H1 (cell line): ENCODE measurements around the gene TRA2A. TPM values are rescaled to one million over a fixed set of nuclear protein-coding genes. Genes with fewer than 3 reads are reported as not detected.

Source experiments
- BACH1 ChIP-seq: IDR thresholded peaks from 2 replicates; pipeline ENCODE4 v1.6.1; 2012; ENCODE audit warnings: low read length, improper control_type of control experiment
- CEBPB ChIP-seq: IDR thresholded peaks from 2 replicates; pipeline ENCODE4 v1.6.1; 2012; ENCODE audit warnings: low read depth, low read length
- CHD1 ChIP-seq: IDR thresholded peaks from 2 replicates; pipeline ENCODE4 v1.6.1; 2012; ENCODE audit warnings: low read depth, low read length, improper control_type of control experiment
- CHD2 ChIP-seq: IDR thresholded peaks from 2 replicates; pipeline ENCODE4 v1.6.1; 2012; ENCODE audit warnings: low read length, improper control_type of control experiment
- EGR1 ChIP-seq: IDR thresholded peaks from 2 replicates; pipeline ENCODE4 v1.6.1; 2011; ENCODE audit warnings: low read depth, low read length, borderline replicate concordance
- EP300 ChIP-seq, 2 experiments: IDR thresholded peaks; 1 replicate in 1 of 2; 2 replicates in 1 of 2; pipeline ENCODE4 v1.6.1; 2011 to 2012; ENCODE audit warnings: low read depth in 2 of 2, low read length in 2 of 2, mild to moderate bottlenecking in 2 of 2, borderline replicate concordance in 1 of 2, inconsistent platforms in 1 of 2, moderate library complexity in 1 of 2
- KDM4A ChIP-seq: IDR thresholded peaks from one replicate; pipeline ENCODE4 v1.7.1; 2012; ENCODE audit warnings: low read depth, mild to moderate bottlenecking, moderate library complexity, low read length, inconsistent platforms; ENCODE audit not compliant: severe bottlenecking
- RAD21 ChIP-seq, 2 experiments: IDR thresholded peaks in 1 of 2; conservative IDR thresholded peaks in 1 of 2; 2 replicates each; pipeline ENCODE4 v1.6.1; 2011; ENCODE audit warnings: low read depth in 2 of 2, low read length in 2 of 2, improper control_type of control experiment in 1 of 2, inconsistent platforms in 1 of 2, mild to moderate bottlenecking in 1 of 2, moderate library complexity in 1 of 2
- RNF2 ChIP-seq: fragments of 200-900, 300-1000 bp; sonication (generic); IDR thresholded peaks from 2 replicates; pipeline ENCODE4 v1.7.1; 2016; ENCODE audit warnings: borderline replicate concordance, low read depth, mild to moderate bottlenecking, antibody characterized with exemption, low read length; ENCODE audit not compliant: poor library complexity, severe bottlenecking; ENCODE audit errors: missing control alignments
- SIRT6 ChIP-seq: IDR thresholded peaks from one replicate; pipeline ENCODE4 v1.7.1; 2012; ENCODE audit warnings: low read length, inconsistent platforms
- SIX5 ChIP-seq: IDR thresholded peaks from 2 replicates; pipeline ENCODE4 v1.6.1; 2011; ENCODE audit warnings: mild to moderate bottlenecking, low read depth, low read length
- SP2 ChIP-seq: IDR thresholded peaks from 2 replicates; pipeline ENCODE4 v1.6.1; 2012; ENCODE audit warnings: mild to moderate bottlenecking, low read length, inconsistent platforms
- SP4 ChIP-seq: IDR thresholded peaks from 2 replicates; pipeline ENCODE4 v1.6.1; 2012; ENCODE audit warnings: low read length, inconsistent platforms
- SRF ChIP-seq: IDR thresholded peaks from 2 replicates; pipeline ENCODE4 v1.6.1; 2011; ENCODE audit warnings: mild to moderate bottlenecking, low read depth, low read length, moderate library complexity
- polyA plus RNA-seq, 7 experiments: library from polyadenylated mRNA; depleted of rRNA in 3 of 7; stranded (reverse) in 5 of 7; unstranded in 2 of 7; fragments of >200 nt in 5 of 7; fragments of 200-250 nt in 2 of 7; gene quantifications; 1 replicate in 5 of 7; 2 replicates in 1 of 7; 4 replicates in 1 of 7; pipeline versions ENCODE4 v1.2.1 to v1.2.3, GENCODE V29; 2011 to 2013; ENCODE audit warnings: missing spikeins in 2 of 7, mixed read lengths in 2 of 7
- total RNA-seq: library from RNA; stranded (reverse); fragmentation: NEBNext Ultra II Directional; extraction: Animal tissue kit (Norgen Biotek cat#: 25700); gene quantifications from 2 replicates; pipeline ENCODE4 v1.2.1, GENCODE V29; 2021
- TF ChIP-seq, protein P1 (sequence below), 3 experiments: IDR thresholded peaks; 1 replicate in 2 of 3; 2 replicates in 1 of 3; pipeline versions ENCODE4 v1.5.1 to v1.6.1; 2011; ENCODE audit warnings: low read length in 3 of 3, mild to moderate bottlenecking in 3 of 3, inconsistent platforms in 2 of 3, low read depth in 1 of 3, moderate library complexity in 1 of 3; ENCODE audit not compliant: insufficient read depth in 1 of 3; ENCODE audit errors: control extremely low read depth in 1 of 3
- TF ChIP-seq, protein P2 (sequence below): IDR thresholded peaks from 2 replicates; pipeline ENCODE4 v1.6.1; 2011; ENCODE audit warnings: low read depth, mild to moderate bottlenecking, low read length; ENCODE audit not compliant: insufficient read depth

TRA2A gene
- total and polyA plus RNA-seq, 2 of the 8 experiments (the other 6 are each of a cell fraction or from before 2014, with no cell fraction given), result 116 to 125 TPM

DNA sequence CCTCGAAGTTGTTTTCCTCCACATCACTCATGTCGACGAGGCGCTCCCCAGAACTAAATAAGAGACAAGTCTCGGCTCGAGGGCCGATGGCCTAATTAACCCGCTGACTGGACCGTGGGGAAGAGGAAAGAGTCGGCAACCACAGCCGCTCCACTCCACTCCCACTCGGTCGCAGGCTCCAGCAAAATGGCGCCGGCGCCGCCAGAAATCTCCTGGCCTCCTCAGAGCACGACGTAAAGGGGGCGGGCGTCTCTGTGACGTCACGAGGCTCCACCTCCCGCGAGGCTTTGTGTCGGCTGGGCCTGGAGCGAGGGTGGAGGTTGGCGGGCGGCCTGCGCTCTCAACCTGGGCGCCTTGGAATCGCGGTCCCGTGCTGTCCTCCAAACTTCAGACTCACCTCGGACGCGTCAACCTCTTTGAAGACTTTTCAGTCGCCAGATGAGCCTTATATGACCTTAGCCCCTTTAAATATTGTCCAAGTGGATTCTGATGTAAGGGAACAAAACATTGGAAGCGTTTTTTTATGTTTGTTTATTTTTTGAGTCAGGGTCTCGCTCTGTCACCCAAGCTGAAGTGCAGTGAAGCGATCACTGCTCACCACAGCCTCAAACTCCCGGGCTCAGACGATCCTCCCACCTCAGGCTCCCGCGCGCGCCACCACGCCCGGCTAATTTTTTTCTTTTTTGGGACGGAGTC lies at the start of gene TRA2A (continued):
- TF ChIP-seq, protein P1, sequence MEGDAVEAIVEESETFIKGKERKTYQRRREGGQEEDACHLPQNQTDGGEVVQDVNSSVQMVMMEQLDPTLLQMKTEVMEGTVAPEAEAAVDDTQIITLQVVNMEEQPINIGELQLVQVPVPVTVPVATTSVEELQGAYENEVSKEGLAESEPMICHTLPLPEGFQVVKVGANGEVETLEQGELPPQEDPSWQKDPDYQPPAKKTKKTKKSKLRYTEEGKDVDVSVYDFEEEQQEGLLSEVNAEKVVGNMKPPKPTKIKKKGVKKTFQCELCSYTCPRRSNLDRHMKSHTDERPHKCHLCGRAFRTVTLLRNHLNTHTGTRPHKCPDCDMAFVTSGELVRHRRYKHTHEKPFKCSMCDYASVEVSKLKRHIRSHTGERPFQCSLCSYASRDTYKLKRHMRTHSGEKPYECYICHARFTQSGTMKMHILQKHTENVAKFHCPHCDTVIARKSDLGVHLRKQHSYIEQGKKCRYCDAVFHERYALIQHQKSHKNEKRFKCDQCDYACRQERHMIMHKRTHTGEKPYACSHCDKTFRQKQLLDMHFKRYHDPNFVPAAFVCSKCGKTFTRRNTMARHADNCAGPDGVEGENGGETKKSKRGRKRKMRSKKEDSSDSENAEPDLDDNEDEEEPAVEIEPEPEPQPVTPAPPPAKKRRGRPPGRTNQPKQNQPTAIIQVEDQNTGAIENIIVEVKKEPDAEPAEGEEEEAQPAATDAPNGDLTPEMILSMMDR (IDR thresholded peaks at IDR 0.05; ENCODE audit: control extremely low read depth in 1 of 3, insufficient read depth in 1 of 3, low read depth in 1 of 3, low read length in 3 of 3), result no peak
- TF ChIP-seq BACH1 (0 out of 2 replicates have a peak, but pooled peaks have one; percentile 29), SP2 (no peak), KDM4A (no peak), SIX5 (no peak), RNF2 (no peak), RAD21 (IDR thresholded peaks at IDR 0.05 in 1 of 2, conservative IDR thresholded peaks at IDR 0.05 in 1 of 2; ENCODE audit: low read depth in 2 of 2, low read length in 2 of 2) (no peak), EP300 (IDR thresholded peaks at IDR 0.05; ENCODE audit: borderline replicate concordance in 1 of 2, low read depth in 2 of 2, low read length in 2 of 2) (no peak), CEBPB (no peak), SRF (no peak), SP4 (peak; percentile 80; the same call in 1 of the 2 replicates), SIRT6 (no peak), CHD2 (peak; percentile 92), CHD1 (peak; percentile 76; the same call in 1 of the 2 replicates), EGR1 (no peak)
- TF ChIP-seq, protein P2, sequence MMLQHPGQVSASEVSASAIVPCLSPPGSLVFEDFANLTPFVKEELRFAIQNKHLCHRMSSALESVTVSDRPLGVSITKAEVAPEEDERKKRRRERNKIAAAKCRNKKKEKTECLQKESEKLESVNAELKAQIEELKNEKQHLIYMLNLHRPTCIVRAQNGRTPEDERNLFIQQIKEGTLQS, result no peak
